C4-2B (cell line): ENCODE results near the gene MED16.
A peak's percentile ranks its signal among the peaks of the same experiment; 100 is the strongest.

ENCODE experiments used
- H3K27ac ChIP-seq: fragments of 450-650 bp; 2 replicates; pipeline ENCODE4 v1.5.1; 2017
- ZFX ChIP-seq: fragments of 450-650 bp; IDR thresholded peaks from 2 replicates; pipeline ENCODE4 v1.6.1; 2017
- TF ChIP-seq, protein P1 (sequence below): fragments of 450-650 bp; conservative IDR thresholded peaks from 2 replicates; pipeline ENCODE4 v1.5.1; 2017; ENCODE audit warnings: mild to moderate bottlenecking

Gene MED16

DNA sequence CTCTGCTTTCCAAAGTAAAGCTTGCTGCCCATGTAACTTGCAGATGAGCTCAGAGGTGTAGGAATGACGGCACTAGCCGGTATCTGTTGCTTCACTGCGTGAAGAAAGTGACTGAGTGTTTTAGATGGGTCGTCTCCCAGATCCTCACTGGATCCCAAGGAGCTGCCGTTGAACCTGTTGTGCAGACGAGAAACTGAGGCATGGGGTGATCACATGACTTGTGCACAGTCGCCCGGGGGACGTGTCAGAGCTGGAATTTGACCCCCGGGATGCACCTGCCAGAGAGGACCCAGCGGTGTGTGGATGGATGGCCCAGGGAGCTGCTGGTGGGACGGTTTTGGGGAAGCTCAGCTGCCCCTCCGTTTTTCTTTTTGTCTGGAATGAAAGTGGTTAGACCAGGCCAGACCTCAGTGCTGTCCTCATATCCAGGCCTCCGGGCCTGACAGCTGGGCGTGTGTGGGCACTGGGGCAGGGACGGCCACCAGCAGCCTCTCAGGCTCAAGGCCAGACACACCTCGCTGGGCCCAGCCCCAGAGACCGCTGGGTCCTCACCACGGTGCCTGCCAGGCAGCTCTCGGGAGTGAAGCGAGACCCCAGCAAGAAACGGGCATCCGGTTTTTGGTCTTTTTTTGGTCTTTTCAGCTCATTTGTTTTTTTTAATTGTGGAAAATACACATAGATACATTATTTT, 45.4 kb upstream of the MED16 start:
- no peak overlapping the region for H3K27ac ChIP-seq
- no peak for TF ChIP-seq ZFX
- TF ChIP-seq, protein P1, sequence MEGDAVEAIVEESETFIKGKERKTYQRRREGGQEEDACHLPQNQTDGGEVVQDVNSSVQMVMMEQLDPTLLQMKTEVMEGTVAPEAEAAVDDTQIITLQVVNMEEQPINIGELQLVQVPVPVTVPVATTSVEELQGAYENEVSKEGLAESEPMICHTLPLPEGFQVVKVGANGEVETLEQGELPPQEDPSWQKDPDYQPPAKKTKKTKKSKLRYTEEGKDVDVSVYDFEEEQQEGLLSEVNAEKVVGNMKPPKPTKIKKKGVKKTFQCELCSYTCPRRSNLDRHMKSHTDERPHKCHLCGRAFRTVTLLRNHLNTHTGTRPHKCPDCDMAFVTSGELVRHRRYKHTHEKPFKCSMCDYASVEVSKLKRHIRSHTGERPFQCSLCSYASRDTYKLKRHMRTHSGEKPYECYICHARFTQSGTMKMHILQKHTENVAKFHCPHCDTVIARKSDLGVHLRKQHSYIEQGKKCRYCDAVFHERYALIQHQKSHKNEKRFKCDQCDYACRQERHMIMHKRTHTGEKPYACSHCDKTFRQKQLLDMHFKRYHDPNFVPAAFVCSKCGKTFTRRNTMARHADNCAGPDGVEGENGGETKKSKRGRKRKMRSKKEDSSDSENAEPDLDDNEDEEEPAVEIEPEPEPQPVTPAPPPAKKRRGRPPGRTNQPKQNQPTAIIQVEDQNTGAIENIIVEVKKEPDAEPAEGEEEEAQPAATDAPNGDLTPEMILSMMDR, result no peak

- TF ChIP-seq ZFX, result no peak
- TF ChIP-seq, protein P1, result no peak
- no peak overlapping the region for H3K27ac ChIP-seq
Observed at GRCh38 chr19:937259-937694, 44.3 kb upstream of the MED16 start.

DNA sequence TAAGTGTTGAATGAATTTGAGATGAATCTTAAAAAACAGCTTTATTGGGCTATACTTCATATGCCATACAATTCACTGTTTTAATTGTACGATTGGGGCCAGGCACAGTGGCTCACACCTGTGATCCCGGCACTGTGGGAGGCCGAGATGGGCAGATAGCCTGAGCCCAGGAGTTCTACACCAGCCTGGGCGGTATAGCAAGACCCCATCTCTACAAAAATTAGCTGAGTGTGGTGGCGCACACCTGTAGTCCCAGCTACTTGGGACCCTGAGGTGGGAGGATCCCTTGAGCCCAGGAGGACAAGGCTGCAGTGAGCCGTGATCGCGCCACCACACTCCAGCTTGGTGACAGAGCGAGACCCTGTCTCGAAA, 43.2 kb upstream of the MED16 start:
- no peak overlapping the region for H3K27ac ChIP-seq
- TF ChIP-seq, protein P1, result no peak
- TF ChIP-seq ZFX, result no peak

DNA sequence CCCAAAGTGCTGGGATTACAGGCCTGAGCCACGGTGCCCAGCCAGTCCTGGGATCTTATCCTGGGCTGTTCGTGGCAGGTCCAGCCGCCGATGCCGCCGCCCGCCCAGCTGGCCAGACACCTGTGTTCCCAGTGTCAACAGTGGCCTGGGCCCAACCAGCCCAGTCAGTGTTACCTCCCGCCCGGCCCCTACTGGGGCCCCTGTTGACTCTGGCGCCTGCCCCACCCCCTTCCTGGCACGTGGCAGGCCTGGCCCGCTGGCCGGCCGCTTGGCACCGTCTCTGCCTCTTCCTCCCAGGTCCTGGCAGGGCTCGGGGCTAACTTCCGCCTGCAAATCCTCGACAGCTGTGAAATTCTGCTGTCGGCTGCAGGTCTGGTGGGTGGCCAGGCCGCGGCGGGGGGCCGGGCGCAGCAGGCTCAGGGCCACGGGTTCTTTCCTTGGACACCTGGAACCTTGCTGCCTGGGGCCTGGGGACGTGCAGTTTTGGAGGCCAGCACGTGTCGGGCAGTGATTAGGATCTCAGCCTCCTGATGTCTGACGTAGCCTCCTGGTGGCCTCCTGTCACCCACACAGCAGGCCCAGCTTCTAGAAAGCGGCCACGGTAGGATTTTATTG, 42.0 kb upstream of the MED16 start:
- peak overlapping the region; percentile 42 for H3K27ac ChIP-seq
- TF ChIP-seq, protein P1, result no peak
- no peak for TF ChIP-seq ZFX

DNA sequence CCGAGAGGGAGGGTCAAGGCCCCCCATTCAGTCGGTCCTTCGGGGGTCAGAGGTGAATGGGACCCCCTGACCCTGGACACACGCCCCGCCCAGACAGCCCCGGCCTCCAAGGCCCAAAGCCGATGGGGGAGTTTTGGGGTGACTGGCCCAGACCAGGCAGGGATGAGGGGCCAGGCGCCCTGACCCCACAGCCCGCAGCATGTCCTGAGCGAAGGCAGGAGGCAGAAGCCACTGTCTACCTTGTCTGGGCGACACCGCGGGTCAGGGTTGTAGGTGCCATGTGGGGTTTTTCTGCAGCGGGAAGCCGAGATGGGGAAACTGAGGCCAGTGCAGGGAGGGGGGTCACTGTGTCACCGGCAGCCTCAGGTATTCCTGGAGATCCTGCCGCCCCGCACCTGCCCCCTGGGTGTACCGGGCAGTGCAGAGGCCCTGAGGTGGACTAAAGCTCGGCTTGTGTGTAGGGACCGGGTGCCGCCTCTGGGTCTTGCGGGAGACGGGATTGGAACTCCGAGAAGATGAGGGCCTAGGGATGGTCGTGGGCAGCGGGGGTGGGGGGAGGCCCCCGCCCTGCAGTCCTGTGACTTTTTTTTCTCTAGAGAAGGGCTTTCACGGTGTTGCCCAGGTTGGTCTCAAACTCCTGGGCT, 41.3 kb upstream of the MED16 start:
- no peak; the same call in 1 of the 2 replicates for TF ChIP-seq ZFX
- TF ChIP-seq, protein P1, result no peak
- H3K27ac ChIP-seq, result peak overlapping the region; percentile 42

DNA sequence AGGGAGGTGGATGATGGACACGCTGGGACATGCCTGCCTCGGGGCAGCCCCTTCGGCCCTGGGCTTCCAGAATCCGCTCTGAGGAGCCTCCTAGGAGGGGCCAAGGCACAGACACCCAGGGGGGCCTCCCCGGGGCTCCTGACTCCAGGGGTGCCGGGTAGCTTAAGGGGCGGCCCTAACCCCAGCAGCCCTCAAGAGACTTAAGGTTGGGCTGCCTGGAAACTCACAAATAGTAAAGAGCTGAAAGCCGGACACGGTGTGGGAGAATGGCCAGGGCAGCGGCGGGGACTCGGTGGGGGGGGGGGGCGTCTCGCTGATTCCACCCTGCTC, 40.5 kb upstream of the MED16 start:
- no peak for TF ChIP-seq ZFX
- TF ChIP-seq, protein P1, result no peak
- H3K27ac ChIP-seq, result no peak overlapping the region
